DND-41 (cell line): ENCODE data around the gene TMEM236.
A peak's percentile ranks its signal among the peaks of the same experiment; 100 is the strongest.

Experiments
- ATAC-seq: fragments of 200-7000 bp; cut with Tn5 transposase; 3 replicates; pipeline ENCODE4 v1.9.1; 2021; ENCODE audit warnings: low read depth; ENCODE audit not compliant: insufficient read depth
- DNase-seq: peaks from one replicate; pipeline ENCODE4 v3.0.0-alpha.2; 2020
- H2AFZ ChIP-seq: 2 replicates; pipeline ENCODE4 v1.6.0; 2012; ENCODE audit warnings: low read depth, low read length
- H3K27ac ChIP-seq: 2 replicates; pipeline ENCODE4 v1.5.1; 2012; ENCODE audit warnings: low read length, inconsistent platforms
- H3K27me3 ChIP-seq: fragments of 200-600 bp; sonication (generic); 2 replicates; pipeline ENCODE4 v1.6.0; 2012; ENCODE audit warnings: low read length, mild to moderate bottlenecking, inconsistent platforms; ENCODE audit not compliant: insufficient read depth, poor library complexity
- H3K36me3 ChIP-seq: 2 replicates; pipeline ENCODE4 v1.5.1; 2012; ENCODE audit warnings: low read length, inconsistent platforms; ENCODE audit not compliant: insufficient read depth
- H3K4me1 ChIP-seq: 2 replicates; pipeline ENCODE4 v1.5.1; 2012; ENCODE audit warnings: mild to moderate bottlenecking, low read length; ENCODE audit not compliant: insufficient read depth
- H3K4me2 ChIP-seq: 2 replicates; pipeline ENCODE4 v1.6.0; 2012; ENCODE audit warnings: mild to moderate bottlenecking, moderate library complexity, low read length, inconsistent platforms; ENCODE audit not compliant: insufficient read depth
- H3K4me3 ChIP-seq, 2 experiments: fragments of 200-600 bp in 1 of 2; shearing (Covaris generic) in 1 of 2; 2 replicates each; pipeline ENCODE4 v1.5.1; 2012 to 2016; ENCODE audit warnings: inconsistent platforms in 2 of 2, low read length in 2 of 2, mild to moderate bottlenecking in 2 of 2, low read depth in 1 of 2, moderate library complexity in 1 of 2
- H3K79me2 ChIP-seq: 2 replicates; pipeline ENCODE4 v1.6.0; 2012; ENCODE audit warnings: low read length, inconsistent platforms; ENCODE audit not compliant: insufficient read depth
- H3K9ac ChIP-seq: 2 replicates; pipeline ENCODE4 v1.6.0; 2012; ENCODE audit warnings: low read depth, mild to moderate bottlenecking, inconsistent platforms, low read length, moderate library complexity
- H3K9me3 ChIP-seq: 2 replicates; pipeline ENCODE4 v1.5.1; 2012; ENCODE audit warnings: low read length, moderate library complexity, mild to moderate bottlenecking, inconsistent platforms; ENCODE audit not compliant: insufficient read depth, severe bottlenecking
- H4K20me1 ChIP-seq: 2 replicates; pipeline ENCODE4 v1.6.0; 2012; ENCODE audit warnings: low read length; ENCODE audit not compliant: insufficient read depth
- CTCF ChIP-seq: IDR thresholded peaks from 2 replicates; pipeline ENCODE4 v1.5.1; 2012; ENCODE audit warnings: borderline replicate concordance, low read length, moderate library complexity, mild to moderate bottlenecking; ENCODE audit not compliant: poor library complexity, severe bottlenecking; ENCODE audit errors: extremely low read depth
- EZH2 ChIP-seq: IDR thresholded peaks from 3 replicates; pipeline ENCODE4 v1.6.1; 2012; ENCODE audit warnings: borderline replicate concordance, low read depth, mild to moderate bottlenecking, moderate library complexity, low read length, inconsistent platforms; ENCODE audit not compliant: severe bottlenecking

Gene TMEM236

GRCh38 chr10:17768957-17769356 lies 17.0 kb downstream of the TMEM236 start:
- no peak overlapping the region for H3K4me2 ChIP-seq
- no peak overlapping the region for H3K9ac ChIP-seq
- H3K36me3 ChIP-seq = no peaks in the 10 kb centered on the region
- H3K27ac ChIP-seq = no peak overlapping the region
- H3K79me2 ChIP-seq = no peaks in the 10 kb centered on the region
- no peak for ATAC-seq
- no peaks in the 10 kb centered on the region for H3K27me3 ChIP-seq
- 0 out of 2 replicates have a peak overlapping the region, but pooled peaks have one; percentile 5 for H2AFZ ChIP-seq
- TF ChIP-seq EZH2 (no peak), CTCF (no peak)
- peaks cover 5% of the 10 kb centered on the region for H3K9me3 ChIP-seq
- H3K4me1 ChIP-seq = no peaks in the 10 kb centered on the region
- no peak overlapping the region for H3K4me3 ChIP-seq
- no peaks in the 10 kb centered on the region for H4K20me1 ChIP-seq
- no peak for DNase-seq

- no peak overlapping the region for H2AFZ ChIP-seq
- no peaks in the 10 kb centered on the region for H3K79me2 ChIP-seq
- ATAC-seq (no peak), DNase-seq (no peak)
- peaks cover 5% of the 10 kb centered on the region for H3K9me3 ChIP-seq
- H3K4me3 ChIP-seq = no peak overlapping the region
- no peaks in the 10 kb centered on the region for H3K36me3 ChIP-seq
- no peak for TF ChIP-seq CTCF
- TF ChIP-seq EZH2 = no peak
- H3K4me2 ChIP-seq = no peak overlapping the region
- no peaks in the 10 kb centered on the region for H3K27me3 ChIP-seq
- no peaks in the 10 kb centered on the region for H4K20me1 ChIP-seq
- H3K9ac ChIP-seq = no peak overlapping the region
- H3K4me1 ChIP-seq = no peaks in the 10 kb centered on the region
- H3K27ac ChIP-seq = no peak overlapping the region
Observed at GRCh38 chr10:17771017-17771416, 19.0 kb downstream of the TMEM236 start.

- Histone ChIP-seq H3K79me2 (no peaks in the 10 kb centered on the region), H3K4me1 (peaks cover 15% of the 10 kb centered on the region), H3K9me3 (no peaks in the 10 kb centered on the region), H3K4me3 (no peak overlapping the region), H3K27ac (peak overlapping the region; percentile 54), H3K36me3 (no peaks in the 10 kb centered on the region), H4K20me1 (no peaks in the 10 kb centered on the region), H3K27me3 (no peaks in the 10 kb centered on the region), H3K4me2 (no peak overlapping the region), H2AFZ (peak overlapping the region; percentile 57; the same call in 1 of the 2 replicates), H3K9ac (no peak overlapping the region; the same call in 1 of the 2 replicates)
- TF ChIP-seq CTCF (no peak), EZH2 (no peak)
- DNase-seq = no peak
- peak; percentile 57 for ATAC-seq
Observed at GRCh38 chr10:17779784-17780183, 27.8 kb downstream of the TMEM236 start.

- no peak for DNase-seq
- Histone ChIP-seq H3K27ac (no peak overlapping the region), H3K4me2 (no peak overlapping the region), H3K36me3 (no peaks in the 10 kb centered on the region), H3K4me3 (no peak overlapping the region), H3K27me3 (no peaks in the 10 kb centered on the region), H3K9me3 (no peaks in the 10 kb centered on the region), H3K9ac (no peak overlapping the region), H2AFZ (no peak overlapping the region; the same call in 1 of the 2 replicates), H4K20me1 (no peaks in the 10 kb centered on the region), H3K4me1 (peaks cover 15% of the 10 kb centered on the region), H3K79me2 (no peaks in the 10 kb centered on the region)
- ATAC-seq = no peak
- no peak for TF ChIP-seq CTCF
- no peak for TF ChIP-seq EZH2
Observed at GRCh38 chr10:17780727-17781126, 28.7 kb downstream of the TMEM236 start.
